ENCODE measurements around the gene AHCYL2. TPM values are rescaled to one million over a fixed set of nuclear protein-coding genes. Genes with fewer than 3 reads are reported as not detected.

The AHCYL2 gene
- total RNA-seq, 2 donors from 2014 or later, result 30.8 to 31.4 TPM

- no peaks in the 10 kb centered on the region for H3K36me3 Mint-ChIP-seq (ENCODE audit: low read depth)
- H3K4me1 Mint-ChIP-seq, result peaks cover 13% of the 10 kb centered on the region
- Histone ChIP-seq H3K27me3 (ENCODE audit: control insufficient read depth, insufficient read depth, low read length, poor library complexity, severe bottlenecking) (peaks cover 15% of the 10 kb centered on the region), H3K4me1 (ENCODE audit: control insufficient read depth, insufficient read depth, low read length) (peaks cover 4% of the 10 kb centered on the region), H3K9ac (ENCODE audit: extremely low read depth, low read length, poor library complexity, severe bottlenecking) (no peak overlapping the region), H3K4me3 (ENCODE audit: low read length) (no peak overlapping the region), H3K36me3 (ENCODE audit: control insufficient read depth, insufficient read depth, low read length) (no peaks in the 10 kb centered on the region), H3K27ac (ENCODE audit: low read depth, low read length) (no peak overlapping the region), H3K9me3 (ENCODE audit: control insufficient read depth, low read length) (no peaks in the 10 kb centered on the region)
- TF ChIP-seq CTCF (conservative IDR thresholded peaks at IDR 0.05), result no peak
- WGBS, 2 experiments (ENCODE audit: insufficient coverage in 1 of 2, insufficient read length in 1 of 2), result 90% methylated on average over 4 to 6 of the region's 6 CpGs
- H3K4me3 Mint-ChIP-seq, result no peak overlapping the region
- no peaks in the 10 kb centered on the region for H3K9me3 Mint-ChIP-seq
- no peak overlapping the region for H3K27ac Mint-ChIP-seq
- peaks cover 35% of the 10 kb centered on the region for H3K27me3 Mint-ChIP-seq (ENCODE audit: insufficient read depth)
- DNase-seq, result no peak
These were observed 39.7 kb upstream of the AHCYL2 start for GRCh38 chr7:129184981-129185670.

- H3K4me3 ChIP-seq (ENCODE audit: low read length), result no peak overlapping the region
- H3K27me3 ChIP-seq (ENCODE audit: control insufficient read depth, insufficient read depth, low read length, poor library complexity, severe bottlenecking), result peaks cover 15% of the 10 kb centered on the region
- TF ChIP-seq CTCF (conservative IDR thresholded peaks at IDR 0.05), result no peak
- Mint-ChIP-seq H3K27ac (no peak overlapping the region), H3K9me3 (no peaks in the 10 kb centered on the region), H3K36me3 (ENCODE audit: low read depth) (no peaks in the 10 kb centered on the region), H3K4me3 (no peak overlapping the region), H3K4me1 (peaks cover 23% of the 10 kb centered on the region), H3K27me3 (ENCODE audit: insufficient read depth) (peaks cover 35% of the 10 kb centered on the region)
- WGBS, 2 experiments (ENCODE audit: insufficient coverage in 1 of 2, insufficient read length in 1 of 2), result 76 to 79% methylated on average over 3 to 6 of the region's 6 CpGs
- H3K9ac ChIP-seq (ENCODE audit: extremely low read depth, low read length, poor library complexity, severe bottlenecking), result no peak overlapping the region
- H3K36me3 ChIP-seq (ENCODE audit: control insufficient read depth, insufficient read depth, low read length), result no peaks in the 10 kb centered on the region
- no peaks in the 10 kb centered on the region for H3K9me3 ChIP-seq (ENCODE audit: control insufficient read depth, low read length)
- H3K4me1 ChIP-seq (ENCODE audit: control insufficient read depth, insufficient read depth, low read length), result peaks cover 7% of the 10 kb centered on the region
- H3K27ac ChIP-seq (ENCODE audit: low read depth, low read length), result no peak overlapping the region
- DNase-seq, result no peak
These were observed 38.0 kb upstream of the AHCYL2 start for GRCh38 chr7:129186749-129187260.

- Histone ChIP-seq H3K9me3 (ENCODE audit: control insufficient read depth, low read length) (no peaks in the 10 kb centered on the region), H3K9ac (ENCODE audit: extremely low read depth, low read length, poor library complexity, severe bottlenecking) (no peak overlapping the region), H3K27ac (ENCODE audit: low read depth, low read length) (peak overlapping the region; percentile 95), H3K4me1 (ENCODE audit: control insufficient read depth, insufficient read depth, low read length) (peaks cover 7% of the 10 kb centered on the region), H3K27me3 (ENCODE audit: control insufficient read depth, insufficient read depth, low read length, poor library complexity, severe bottlenecking) (peaks cover 15% of the 10 kb centered on the region), H3K36me3 (ENCODE audit: control insufficient read depth, insufficient read depth, low read length) (peaks cover 5% of the 10 kb centered on the region), H3K4me3 (ENCODE audit: low read length) (peak overlapping the region; percentile 93)
- Mint-ChIP-seq H3K9me3 (no peaks in the 10 kb centered on the region), H3K27ac (peak overlapping the region; percentile 69), H3K4me3 (peak overlapping the region; percentile 91), H3K36me3 (ENCODE audit: low read depth) (peaks cover 3% of the 10 kb centered on the region), H3K27me3 (ENCODE audit: insufficient read depth) (peaks cover 35% of the 10 kb centered on the region), H3K4me1 (peaks cover 23% of the 10 kb centered on the region)
- DNase-seq, result no peak
- 20 to 25% methylated on average over 9 to 14 of the region's 14 CpGs for WGBS, 2 experiments (ENCODE audit: insufficient coverage in 1 of 2, insufficient read length in 1 of 2)
- no peak for TF ChIP-seq CTCF (conservative IDR thresholded peaks at IDR 0.05)
These were observed 37.0 kb upstream of the AHCYL2 start for GRCh38 chr7:129187681-129188371.

Measured in endodermal cell (in vitro differentiated cells).